ENCODE data around the gene CRACR2A.
A peak's percentile ranks its signal among the peaks of the same experiment; 100 is the strongest.

CRACR2A gene

DNA sequence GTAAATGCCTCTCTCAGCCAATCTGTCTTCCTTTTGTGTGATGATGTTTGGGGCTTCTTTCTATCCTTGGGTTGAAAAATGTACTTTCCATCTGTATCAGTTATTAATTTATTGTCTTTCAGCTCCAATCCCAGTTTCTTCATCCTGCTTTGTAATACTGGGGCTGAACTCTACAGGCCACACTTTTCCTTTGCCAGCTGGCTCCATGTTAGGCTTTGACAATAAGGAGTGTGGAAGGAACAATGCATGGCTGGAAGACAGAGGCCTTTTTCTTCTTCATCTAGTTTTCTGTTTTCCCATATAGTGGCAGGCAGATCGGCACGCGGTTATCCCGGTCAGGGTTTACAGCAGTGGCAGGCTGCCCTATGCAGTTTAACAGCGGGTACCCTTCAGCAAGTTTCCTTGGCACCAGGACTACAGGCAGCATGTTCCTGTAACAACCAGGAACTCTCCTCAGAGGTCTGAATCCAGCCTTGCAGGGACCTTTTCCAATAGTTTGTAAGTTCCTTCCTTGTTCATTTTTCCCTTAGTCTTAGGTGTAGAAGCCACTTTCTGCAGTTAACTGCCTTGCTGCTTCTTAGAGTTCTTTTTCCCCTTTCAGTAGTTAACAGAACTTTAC lies 38.5 kb upstream of the CRACR2A start:
- TF ChIP-seq, protein P1, sequence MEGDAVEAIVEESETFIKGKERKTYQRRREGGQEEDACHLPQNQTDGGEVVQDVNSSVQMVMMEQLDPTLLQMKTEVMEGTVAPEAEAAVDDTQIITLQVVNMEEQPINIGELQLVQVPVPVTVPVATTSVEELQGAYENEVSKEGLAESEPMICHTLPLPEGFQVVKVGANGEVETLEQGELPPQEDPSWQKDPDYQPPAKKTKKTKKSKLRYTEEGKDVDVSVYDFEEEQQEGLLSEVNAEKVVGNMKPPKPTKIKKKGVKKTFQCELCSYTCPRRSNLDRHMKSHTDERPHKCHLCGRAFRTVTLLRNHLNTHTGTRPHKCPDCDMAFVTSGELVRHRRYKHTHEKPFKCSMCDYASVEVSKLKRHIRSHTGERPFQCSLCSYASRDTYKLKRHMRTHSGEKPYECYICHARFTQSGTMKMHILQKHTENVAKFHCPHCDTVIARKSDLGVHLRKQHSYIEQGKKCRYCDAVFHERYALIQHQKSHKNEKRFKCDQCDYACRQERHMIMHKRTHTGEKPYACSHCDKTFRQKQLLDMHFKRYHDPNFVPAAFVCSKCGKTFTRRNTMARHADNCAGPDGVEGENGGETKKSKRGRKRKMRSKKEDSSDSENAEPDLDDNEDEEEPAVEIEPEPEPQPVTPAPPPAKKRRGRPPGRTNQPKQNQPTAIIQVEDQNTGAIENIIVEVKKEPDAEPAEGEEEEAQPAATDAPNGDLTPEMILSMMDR (IDR thresholded peaks at IDR 0.05; ENCODE audit: insufficient read depth, low read depth, low read length, missing control alignments), result no peak
- no peak overlapping the region for H3K4me3 ChIP-seq (ENCODE audit: low read length)
- no peak for DNase-seq (ENCODE audit: low read depth)

DNA sequence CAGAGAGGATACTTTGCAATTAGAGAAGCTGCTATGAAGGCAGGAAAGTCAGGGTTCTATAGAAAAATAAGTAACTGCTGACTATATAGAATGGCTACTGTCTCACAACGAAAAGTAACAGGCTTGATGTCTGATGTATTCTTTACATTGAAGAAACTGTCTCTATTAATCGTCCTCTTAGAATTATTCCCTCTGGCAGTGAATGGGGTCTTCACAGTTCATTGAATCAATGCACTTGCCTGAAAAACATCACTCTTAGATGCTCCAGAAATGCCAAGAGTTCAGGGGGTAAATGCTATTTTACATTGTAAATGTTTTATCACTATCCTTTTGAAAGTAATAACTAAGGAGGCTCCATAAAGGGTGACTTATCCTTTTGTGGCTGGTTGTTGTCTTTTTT lies 37.7 kb upstream of the CRACR2A start:
- DNase-seq (ENCODE audit: low read depth), result no peak
- TF ChIP-seq, protein P1 (IDR thresholded peaks at IDR 0.05; ENCODE audit: insufficient read depth, low read depth, low read length, missing control alignments), result no peak
- no peak overlapping the region for H3K4me3 ChIP-seq (ENCODE audit: low read length)

DNA sequence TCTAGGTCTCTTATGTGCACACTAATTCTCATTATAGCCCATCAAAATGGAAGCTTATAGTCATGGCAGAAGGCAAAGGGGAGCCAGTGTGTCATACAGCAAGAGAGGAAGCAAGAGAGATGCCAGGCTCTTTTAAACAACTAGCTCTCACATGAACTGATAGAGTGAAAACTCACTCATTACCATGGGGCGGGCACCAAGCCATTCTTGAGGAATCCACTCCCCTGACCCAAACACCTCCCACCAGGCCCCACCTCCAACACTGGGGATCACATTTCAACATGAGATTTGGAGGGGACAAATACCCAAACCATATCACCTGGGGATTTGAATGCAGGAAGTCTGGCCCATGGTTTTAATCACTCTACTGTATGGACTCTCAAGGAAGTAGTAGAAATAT lies 36.9 kb upstream of the CRACR2A start:
- DNase-seq (ENCODE audit: low read depth), result no peak
- TF ChIP-seq, protein P1 (IDR thresholded peaks at IDR 0.05; ENCODE audit: insufficient read depth, low read depth, low read length, missing control alignments), result no peak
- H3K4me3 ChIP-seq (ENCODE audit: low read length), result no peak overlapping the region

DNA sequence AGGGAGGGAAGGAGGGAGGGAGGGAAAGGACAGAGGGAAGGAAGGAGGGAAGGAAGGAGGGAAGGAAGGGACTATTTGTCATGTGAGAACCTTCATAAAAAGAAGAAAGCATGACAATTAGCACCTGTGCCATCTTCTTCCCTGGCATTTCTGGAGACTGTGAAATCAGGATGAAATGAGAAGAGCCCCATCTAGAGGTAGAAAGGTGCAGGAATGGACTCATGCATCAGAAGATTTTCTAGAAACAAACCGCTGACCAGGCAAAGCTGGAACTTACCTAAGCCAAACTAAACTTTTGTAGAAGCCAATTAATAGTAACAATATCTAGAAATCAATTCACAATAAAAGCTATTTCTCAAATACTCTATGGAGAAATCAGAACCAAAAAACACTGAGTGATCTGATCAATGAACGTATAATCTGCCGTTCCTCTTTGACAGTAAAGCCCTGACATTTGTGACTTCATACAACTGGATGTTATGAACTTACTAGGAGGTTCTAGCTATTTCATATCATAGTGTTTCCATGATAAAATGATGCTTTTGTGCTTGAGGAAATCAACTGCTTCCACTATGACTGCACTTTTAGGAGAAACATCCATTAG lies 24.4 kb upstream of the CRACR2A start:
- H3K4me3 ChIP-seq (ENCODE audit: low read length), result no peak overlapping the region
- DNase-seq (ENCODE audit: low read depth), result peak; percentile 69
- TF ChIP-seq, protein P1 (IDR thresholded peaks at IDR 0.05; ENCODE audit: insufficient read depth, low read depth, low read length, missing control alignments), result peak; percentile 85

DNA sequence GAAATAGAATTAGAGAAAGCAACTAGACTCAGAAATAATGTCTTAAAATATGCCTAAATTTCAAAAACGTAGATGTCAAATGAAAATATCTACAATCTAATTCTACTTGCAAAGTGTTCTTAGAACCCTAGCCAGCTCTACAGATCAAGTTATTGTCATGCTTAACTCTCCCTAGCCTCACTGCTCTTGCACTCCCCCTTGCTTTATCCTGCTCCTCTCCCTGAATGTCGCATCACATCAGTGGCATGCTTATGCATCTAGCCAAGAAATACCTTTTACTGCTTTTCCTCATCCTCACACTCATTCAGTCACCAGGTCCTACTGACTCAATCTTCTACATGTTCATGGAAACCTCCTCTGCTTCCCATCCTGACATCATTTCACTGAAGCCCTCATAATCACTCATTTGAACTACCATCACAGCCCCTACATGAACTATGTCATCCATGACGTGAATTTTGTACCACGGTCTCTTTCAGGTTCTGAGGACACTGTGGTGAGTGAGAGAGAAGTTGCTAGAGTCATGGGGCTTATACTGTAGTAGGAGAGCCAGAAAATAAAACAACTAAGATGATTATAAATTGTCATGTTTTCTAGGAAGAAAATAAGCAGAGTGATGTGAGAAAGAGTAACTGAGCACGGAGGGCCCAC lies 22.6 kb upstream of the CRACR2A start:
- TF ChIP-seq, protein P1 (IDR thresholded peaks at IDR 0.05; ENCODE audit: insufficient read depth, low read depth, low read length, missing control alignments), result no peak
- H3K4me3 ChIP-seq (ENCODE audit: low read length), result no peak overlapping the region
- DNase-seq (ENCODE audit: low read depth), result no peak

DNA sequence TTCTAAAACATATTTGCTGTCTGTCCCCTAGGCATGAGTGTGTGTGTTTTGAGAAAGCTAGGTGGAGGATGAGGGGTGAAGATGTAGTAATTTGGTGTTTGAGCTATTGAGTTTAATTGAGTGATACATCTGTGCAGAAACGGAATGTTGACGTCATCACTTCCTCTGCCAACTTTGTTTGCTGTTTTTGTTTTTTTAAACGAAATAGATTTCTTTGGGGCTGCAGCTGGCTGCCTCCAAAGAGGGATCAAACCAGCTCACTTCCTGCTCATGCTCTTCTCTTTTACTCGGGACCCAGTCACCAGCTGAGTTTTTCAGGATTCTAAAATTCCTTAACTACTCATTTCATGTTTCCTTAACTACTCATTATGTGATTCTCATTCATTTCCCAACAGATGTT lies 19.5 kb upstream of the CRACR2A start:
- no peak overlapping the region for H3K4me3 ChIP-seq (ENCODE audit: low read length)

More for the DNA sequence above, 19.5 kb upstream of the CRACR2A start:
- TF ChIP-seq, protein P1 (IDR thresholded peaks at IDR 0.05; ENCODE audit: insufficient read depth, low read depth, low read length, missing control alignments), result no peak
- DNase-seq (ENCODE audit: low read depth), result peak; percentile 32

Data from epithelial cell of esophagus (primary cell).